HL-60 (cell line): ENCODE measurements around the gene PTX4.

Experiments
- DNase-seq, 2 experiments: peaks; one replicate each; pipeline ENCODE4 v3.0.0-alpha.2; 2010 to 2020; ENCODE audit warnings: low read depth in 1 of 2, low spot score in 1 of 2
- H3K27ac ChIP-seq: fragments of 250-450 bp; sonication (Bioruptor Pico); replicated peaks from 2 replicates; pipeline ENCODE4 v1.5.1; 2020; ENCODE audit warnings: mild to moderate bottlenecking, moderate library complexity
- H3K27me3 ChIP-seq: fragments of 250-450 bp; sonication (Bioruptor Pico); 2 replicates; pipeline ENCODE4 v1.5.1; 2021; ENCODE audit warnings: mild to moderate bottlenecking, moderate library complexity; ENCODE audit not compliant: insufficient read depth, poor library complexity, severe bottlenecking
- H3K4me3 ChIP-seq: replicated peaks from 2 replicates; pipeline ENCODE4 v1.5.1; 2011; ENCODE audit warnings: mild to moderate bottlenecking, control low read depth, low read length; ENCODE audit not compliant: insufficient read depth
- GABPA ChIP-seq: IDR thresholded peaks from 2 replicates; pipeline ENCODE4 v1.6.1; 2012; ENCODE audit warnings: low read depth
- POLR2AphosphoS5 ChIP-seq: IDR thresholded peaks from 2 replicates; pipeline ENCODE4 v1.6.1; 2012; ENCODE audit warnings: low read depth
- SPI1 ChIP-seq: IDR thresholded peaks from 2 replicates; pipeline ENCODE4 v1.6.1; 2012; ENCODE audit warnings: low read depth, mild to moderate bottlenecking, borderline replicate concordance
- TF ChIP-seq, protein P1 (sequence below): IDR thresholded peaks from one replicate; pipeline ENCODE4 v1.5.1; 2011; ENCODE audit warnings: low read length, control low read depth, inconsistent platforms; ENCODE audit not compliant: insufficient read depth
- TF ChIP-seq, protein P2 (sequence below): IDR thresholded peaks from 2 replicates; pipeline ENCODE4 v1.6.1; 2012; ENCODE audit warnings: low read depth; ENCODE audit not compliant: insufficient replicate concordance

PTX4 gene

DNA sequence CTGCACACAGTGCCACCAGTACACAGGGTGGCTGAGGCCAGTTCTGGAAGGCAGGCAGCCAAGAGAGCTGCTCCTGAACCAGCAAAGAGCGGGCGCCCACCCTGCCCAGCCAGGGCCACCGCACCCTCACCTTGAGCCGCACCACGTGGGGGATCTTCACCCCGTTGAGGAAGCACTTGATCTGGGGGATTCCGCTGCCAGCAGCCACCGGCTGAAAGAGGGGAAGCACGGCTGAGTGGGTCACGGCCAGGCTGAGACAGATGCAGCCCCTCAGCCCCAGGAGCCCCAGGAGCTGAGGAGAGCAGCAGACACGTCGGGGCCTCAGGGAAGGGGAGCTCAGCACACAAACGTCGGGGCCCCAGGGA lies 29.8 kb downstream of the PTX4 start:
- Histone ChIP-seq H3K27ac (no peak overlapping the region), H3K27me3 (no peaks in the 10 kb centered on the region), H3K4me3 (no peak overlapping the region)
- TF ChIP-seq SPI1 (no peak), POLR2AphosphoS5 (no peak), GABPA (no peak)
- TF ChIP-seq, protein P1, sequence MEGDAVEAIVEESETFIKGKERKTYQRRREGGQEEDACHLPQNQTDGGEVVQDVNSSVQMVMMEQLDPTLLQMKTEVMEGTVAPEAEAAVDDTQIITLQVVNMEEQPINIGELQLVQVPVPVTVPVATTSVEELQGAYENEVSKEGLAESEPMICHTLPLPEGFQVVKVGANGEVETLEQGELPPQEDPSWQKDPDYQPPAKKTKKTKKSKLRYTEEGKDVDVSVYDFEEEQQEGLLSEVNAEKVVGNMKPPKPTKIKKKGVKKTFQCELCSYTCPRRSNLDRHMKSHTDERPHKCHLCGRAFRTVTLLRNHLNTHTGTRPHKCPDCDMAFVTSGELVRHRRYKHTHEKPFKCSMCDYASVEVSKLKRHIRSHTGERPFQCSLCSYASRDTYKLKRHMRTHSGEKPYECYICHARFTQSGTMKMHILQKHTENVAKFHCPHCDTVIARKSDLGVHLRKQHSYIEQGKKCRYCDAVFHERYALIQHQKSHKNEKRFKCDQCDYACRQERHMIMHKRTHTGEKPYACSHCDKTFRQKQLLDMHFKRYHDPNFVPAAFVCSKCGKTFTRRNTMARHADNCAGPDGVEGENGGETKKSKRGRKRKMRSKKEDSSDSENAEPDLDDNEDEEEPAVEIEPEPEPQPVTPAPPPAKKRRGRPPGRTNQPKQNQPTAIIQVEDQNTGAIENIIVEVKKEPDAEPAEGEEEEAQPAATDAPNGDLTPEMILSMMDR = no peak
- TF ChIP-seq, protein P2, sequence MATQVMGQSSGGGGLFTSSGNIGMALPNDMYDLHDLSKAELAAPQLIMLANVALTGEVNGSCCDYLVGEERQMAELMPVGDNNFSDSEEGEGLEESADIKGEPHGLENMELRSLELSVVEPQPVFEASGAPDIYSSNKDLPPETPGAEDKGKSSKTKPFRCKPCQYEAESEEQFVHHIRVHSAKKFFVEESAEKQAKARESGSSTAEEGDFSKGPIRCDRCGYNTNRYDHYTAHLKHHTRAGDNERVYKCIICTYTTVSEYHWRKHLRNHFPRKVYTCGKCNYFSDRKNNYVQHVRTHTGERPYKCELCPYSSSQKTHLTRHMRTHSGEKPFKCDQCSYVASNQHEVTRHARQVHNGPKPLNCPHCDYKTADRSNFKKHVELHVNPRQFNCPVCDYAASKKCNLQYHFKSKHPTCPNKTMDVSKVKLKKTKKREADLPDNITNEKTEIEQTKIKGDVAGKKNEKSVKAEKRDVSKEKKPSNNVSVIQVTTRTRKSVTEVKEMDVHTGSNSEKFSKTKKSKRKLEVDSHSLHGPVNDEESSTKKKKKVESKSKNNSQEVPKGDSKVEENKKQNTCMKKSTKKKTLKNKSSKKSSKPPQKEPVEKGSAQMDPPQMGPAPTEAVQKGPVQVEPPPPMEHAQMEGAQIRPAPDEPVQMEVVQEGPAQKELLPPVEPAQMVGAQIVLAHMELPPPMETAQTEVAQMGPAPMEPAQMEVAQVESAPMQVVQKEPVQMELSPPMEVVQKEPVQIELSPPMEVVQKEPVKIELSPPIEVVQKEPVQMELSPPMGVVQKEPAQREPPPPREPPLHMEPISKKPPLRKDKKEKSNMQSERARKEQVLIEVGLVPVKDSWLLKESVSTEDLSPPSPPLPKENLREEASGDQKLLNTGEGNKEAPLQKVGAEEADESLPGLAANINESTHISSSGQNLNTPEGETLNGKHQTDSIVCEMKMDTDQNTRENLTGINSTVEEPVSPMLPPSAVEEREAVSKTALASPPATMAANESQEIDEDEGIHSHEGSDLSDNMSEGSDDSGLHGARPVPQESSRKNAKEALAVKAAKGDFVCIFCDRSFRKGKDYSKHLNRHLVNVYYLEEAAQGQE = no peak
- DNase-seq = no peak

DNA sequence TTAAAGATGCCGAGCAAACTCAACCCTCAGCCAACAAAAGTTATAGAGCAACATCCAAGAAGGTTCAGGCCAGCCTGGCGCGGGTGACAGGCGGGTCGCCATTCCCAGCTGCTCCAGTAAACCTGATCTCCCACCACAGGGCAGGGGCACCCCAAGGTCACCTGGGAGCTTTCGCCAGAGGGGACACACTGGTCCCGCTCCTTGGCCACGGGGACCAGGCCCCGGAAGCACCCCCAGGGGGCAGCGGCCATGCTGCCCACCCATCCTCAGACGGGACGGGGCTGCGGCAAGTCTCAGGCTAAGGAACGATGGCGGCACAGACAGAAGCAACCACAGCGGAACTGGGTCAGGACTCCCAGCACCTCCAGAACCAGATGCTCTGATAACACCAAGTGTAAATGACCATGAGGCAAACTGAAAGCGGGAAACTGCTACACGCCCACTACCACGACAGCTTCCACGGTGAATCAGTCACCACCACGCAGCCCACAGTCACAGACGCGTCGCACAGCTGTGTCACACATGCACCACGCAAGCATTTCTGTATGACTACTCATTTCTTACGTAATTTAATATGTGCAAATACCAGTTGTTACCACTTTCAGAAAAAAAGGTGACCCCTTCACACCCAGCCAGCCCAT lies 30.3 kb downstream of the PTX4 start:
- Histone ChIP-seq H3K27me3 (no peaks in the 10 kb centered on the region), H3K27ac (no peak overlapping the region), H3K4me3 (no peak overlapping the region)
- TF ChIP-seq GABPA (no peak), SPI1 (no peak), POLR2AphosphoS5 (no peak)
- TF ChIP-seq, protein P2 = no peak
- TF ChIP-seq, protein P1 = no peak
- DNase-seq = no peak

DNA sequence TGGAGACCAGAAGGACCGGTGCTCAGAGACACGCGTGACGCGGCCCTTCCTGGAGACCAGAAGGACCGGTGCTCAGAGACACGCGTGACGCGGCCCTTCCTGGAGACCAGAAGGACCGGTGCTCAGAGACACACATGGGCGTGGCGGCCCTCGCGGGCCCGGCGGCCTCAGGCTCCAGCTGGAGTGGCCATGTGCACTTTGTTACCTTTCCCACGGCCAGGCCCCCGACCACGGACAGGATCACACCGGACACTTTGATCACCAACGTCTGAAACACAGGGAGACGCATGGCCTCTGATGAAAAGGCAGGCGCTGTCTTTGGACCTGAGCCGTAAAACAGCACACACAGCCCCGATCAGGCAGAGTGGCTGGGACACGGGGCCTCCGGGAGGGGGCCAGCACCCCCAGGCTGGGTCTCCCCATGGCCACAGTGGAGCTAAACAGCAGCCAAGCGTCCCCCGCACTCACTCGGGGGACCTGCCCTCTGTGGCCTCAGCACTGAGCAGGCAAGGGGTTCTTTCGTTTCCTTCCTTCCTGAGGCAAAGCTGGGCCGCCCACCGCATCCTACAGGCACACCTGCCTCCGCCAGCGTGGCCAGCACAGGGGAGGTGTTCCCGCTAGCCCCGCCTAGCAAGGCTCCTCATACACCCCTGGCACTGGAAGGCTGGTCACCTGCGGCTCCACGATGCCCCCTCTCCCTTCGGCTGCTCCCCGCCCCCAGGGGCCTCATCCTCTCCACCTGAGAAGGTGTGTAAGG lies 31.1 kb downstream of the PTX4 start:
- TF ChIP-seq, protein P1 = no peak
- TF ChIP-seq SPI1 (no peak), GABPA (no peak), POLR2AphosphoS5 (no peak)
- TF ChIP-seq, protein P2 = no peak
- no peak overlapping the region for H3K4me3 ChIP-seq
- DNase-seq = no peak
- H3K27ac ChIP-seq = no peak overlapping the region
- H3K27me3 ChIP-seq = no peaks in the 10 kb centered on the region
